SJSA1 (cell line): ENCODE data around the gene ZFAND2A. TPM values are rescaled to one million over a fixed set of nuclear protein-coding genes. Genes with fewer than 3 reads are reported as not detected.
A peak's percentile ranks its signal among the peaks of the same experiment; 100 is the strongest.

Source experiments
- DNase-seq, 2 experiments: peaks; one replicate each; pipeline ENCODE4 v3.0.0-alpha.2; 2015 to 2020; ENCODE audit warnings: low spot score in 2 of 2, low read depth in 1 of 2
- H3K27ac ChIP-seq: fragments of 250-450 bp; sonication (Bioruptor Pico); 2 replicates; pipeline ENCODE4 v1.5.1; 2020; ENCODE audit warnings: mild to moderate bottlenecking, moderate library complexity
- H3K27me3 ChIP-seq: fragments of 250-450 bp; sonication (Bioruptor Pico); replicated peaks from 2 replicates; pipeline ENCODE4 v1.5.1; 2020; ENCODE audit warnings: mild to moderate bottlenecking, moderate library complexity
- H3K36me3 ChIP-seq: fragments of 250-450 bp; sonication (Bioruptor Pico); 2 replicates; pipeline ENCODE4 v1.5.1; 2020; ENCODE audit warnings: mild to moderate bottlenecking
- H3K4me1 ChIP-seq: fragments of 250-450 bp; sonication (Bioruptor Pico); replicated peaks from 2 replicates; pipeline ENCODE4 v1.6.1; 2021; ENCODE audit warnings: mild to moderate bottlenecking
- H3K4me3 ChIP-seq: fragments of 250-450 bp; sonication (Bioruptor Pico); 2 replicates; pipeline ENCODE4 v1.5.1; 2020; ENCODE audit warnings: mild to moderate bottlenecking
- H3K9me3 ChIP-seq: fragments of 250-450 bp; sonication (Bioruptor Pico); replicated peaks from 2 replicates; pipeline ENCODE4 v1.5.1; 2020; ENCODE audit warnings: mild to moderate bottlenecking
- total RNA-seq: library from RNA; depleted of rRNA; stranded (reverse); fragments of >200 nt; shearing (Covaris generic); gene quantifications from 2 replicates; pipeline ENCODE4 v1.2.3, GENCODE V29; 2014

Gene ZFAND2A
- total RNA-seq, 1 experiment from 2014 or later = 28.5 TPM

- no peak overlapping the region for H3K4me3 ChIP-seq
- H3K36me3 ChIP-seq = no peaks in the 10 kb centered on the region; the same call in 1 of the 2 replicates
- DNase-seq = no peak
- no peaks in the 10 kb centered on the region for H3K9me3 ChIP-seq
- peaks cover under 1% of the 10 kb centered on the region for H3K4me1 ChIP-seq
- no peak overlapping the region for H3K27ac ChIP-seq
- no peaks in the 10 kb centered on the region for H3K27me3 ChIP-seq
Measured at GRCh38 chr7:1131471-1132265, 28.3 kb downstream of the ZFAND2A start.

- H3K27ac ChIP-seq = no peak overlapping the region
- H3K27me3 ChIP-seq = no peaks in the 10 kb centered on the region
- no peaks in the 10 kb centered on the region for H3K4me1 ChIP-seq
- H3K4me3 ChIP-seq = no peak overlapping the region
- no peak for DNase-seq
- no peaks in the 10 kb centered on the region; the same call in 1 of the 2 replicates for H3K36me3 ChIP-seq
- no peaks in the 10 kb centered on the region for H3K9me3 ChIP-seq
Measured at GRCh38 chr7:1130021-1130990, 29.7 kb downstream of the ZFAND2A start.

DNA sequence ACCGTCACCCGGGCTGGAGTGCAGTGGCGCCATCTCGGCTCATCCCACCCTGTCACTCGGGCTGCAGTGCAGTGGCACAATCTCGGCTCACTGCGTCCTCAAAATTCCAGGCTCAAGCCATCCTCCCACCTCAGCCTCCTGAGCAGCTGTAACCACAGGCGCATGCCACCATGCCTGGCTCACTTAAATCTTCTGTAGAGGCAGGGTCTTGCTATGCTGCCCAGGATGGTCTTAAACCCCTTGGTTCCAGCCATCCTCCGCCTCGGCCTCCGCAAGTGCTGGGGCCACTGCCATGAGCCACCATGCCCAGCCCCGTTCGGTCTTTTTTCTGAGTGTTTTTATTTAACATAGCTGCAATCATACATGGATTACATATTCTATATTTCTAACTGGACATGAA lies 30.6 kb downstream of the ZFAND2A start:
- no peaks in the 10 kb centered on the region for H3K4me1 ChIP-seq

DNA sequence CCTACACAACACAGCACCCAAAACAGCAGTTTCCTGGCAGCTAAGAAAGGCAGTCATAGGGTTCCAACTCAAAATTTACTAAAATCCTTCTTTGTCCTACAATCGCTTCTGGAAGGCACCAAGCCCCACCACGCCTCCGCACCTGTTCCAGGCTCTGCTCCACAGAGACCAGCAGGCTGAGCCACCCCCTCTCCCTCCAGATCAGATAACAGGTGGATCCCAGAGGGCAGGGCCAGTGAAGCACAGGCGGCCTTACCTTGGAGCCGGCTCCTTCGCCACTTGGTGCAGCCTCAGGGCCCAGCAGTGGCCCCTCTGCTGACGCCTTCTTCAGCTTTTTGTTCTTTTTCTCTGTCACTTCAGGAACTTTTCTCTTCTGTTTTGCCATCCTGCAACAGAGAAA lies 33.0 kb downstream of the ZFAND2A start:
- Histone ChIP-seq H3K4me1 (no peaks in the 10 kb centered on the region), H3K27ac (no peak overlapping the region), H3K27me3 (no peaks in the 10 kb centered on the region), H3K9me3 (no peaks in the 10 kb centered on the region), H3K4me3 (no peak overlapping the region), H3K36me3 (no peaks in the 10 kb centered on the region; the same call in 1 of the 2 replicates)
- DNase-seq = no peak

More for the DNA sequence above, 30.6 kb downstream of the ZFAND2A start:
- no peaks in the 10 kb centered on the region; the same call in 1 of the 2 replicates for H3K36me3 ChIP-seq
- no peak overlapping the region for H3K27ac ChIP-seq
- no peak for DNase-seq
- H3K9me3 ChIP-seq = no peaks in the 10 kb centered on the region
- no peaks in the 10 kb centered on the region for H3K27me3 ChIP-seq
- no peak overlapping the region for H3K4me3 ChIP-seq

- DNase-seq = peak in 1 of 2 experiments; percentile 33
- no peaks in the 10 kb centered on the region for H3K4me1 ChIP-seq
- H3K36me3 ChIP-seq = no peaks in the 10 kb centered on the region; the same call in 1 of the 2 replicates
- H3K27me3 ChIP-seq = no peaks in the 10 kb centered on the region
- H3K27ac ChIP-seq = no peak overlapping the region
- H3K4me3 ChIP-seq = no peak overlapping the region
- H3K9me3 ChIP-seq = no peaks in the 10 kb centered on the region
Measured at GRCh38 chr7:1125603-1125969, 34.4 kb downstream of the ZFAND2A start.

DNA sequence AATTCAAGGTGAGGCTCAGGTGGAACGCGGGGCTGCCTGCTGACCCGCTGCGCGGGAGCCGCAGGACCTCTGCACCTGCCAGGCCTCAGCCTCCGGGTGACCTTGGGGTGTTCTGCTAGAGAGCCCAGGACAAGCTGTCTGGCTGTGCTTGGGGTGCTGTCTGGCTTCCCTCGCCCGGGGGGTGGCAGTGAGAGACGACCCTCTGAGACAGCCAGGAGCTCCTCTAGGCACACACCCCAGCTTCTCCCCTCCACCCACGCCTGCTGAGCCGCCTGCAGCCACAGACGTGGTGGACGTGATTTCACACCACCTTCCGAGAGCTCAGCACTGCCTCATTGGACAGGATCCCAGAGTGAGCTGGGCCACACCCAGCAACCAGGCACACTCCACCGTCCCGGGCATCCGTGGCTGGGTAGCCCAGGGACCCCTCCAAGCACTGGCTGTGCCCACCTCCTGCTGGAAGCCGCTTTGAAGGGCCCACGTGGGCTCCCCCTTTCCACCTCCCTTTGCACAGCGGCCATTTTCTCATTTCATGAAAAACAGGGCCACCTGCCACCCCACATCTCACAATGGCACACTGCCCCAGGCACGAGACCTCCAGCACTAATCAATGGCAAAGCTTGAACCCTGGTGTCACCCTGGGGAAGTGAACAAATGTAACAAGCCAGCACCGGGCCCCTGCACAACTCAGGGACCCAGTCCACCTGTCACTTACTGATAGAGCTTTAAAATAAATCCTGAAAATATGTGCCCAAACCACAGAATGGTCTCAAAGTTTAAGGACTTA lies 35.0 kb downstream of the ZFAND2A start:
- no peak overlapping the region for H3K27ac ChIP-seq
- H3K27me3 ChIP-seq = no peaks in the 10 kb centered on the region
- no peaks in the 10 kb centered on the region; the same call in 1 of the 2 replicates for H3K36me3 ChIP-seq
- peak in 1 of 2 experiments; percentile 34 for DNase-seq
- no peaks in the 10 kb centered on the region for H3K9me3 ChIP-seq
- H3K4me3 ChIP-seq = no peak overlapping the region
- no peaks in the 10 kb centered on the region for H3K4me1 ChIP-seq

DNA sequence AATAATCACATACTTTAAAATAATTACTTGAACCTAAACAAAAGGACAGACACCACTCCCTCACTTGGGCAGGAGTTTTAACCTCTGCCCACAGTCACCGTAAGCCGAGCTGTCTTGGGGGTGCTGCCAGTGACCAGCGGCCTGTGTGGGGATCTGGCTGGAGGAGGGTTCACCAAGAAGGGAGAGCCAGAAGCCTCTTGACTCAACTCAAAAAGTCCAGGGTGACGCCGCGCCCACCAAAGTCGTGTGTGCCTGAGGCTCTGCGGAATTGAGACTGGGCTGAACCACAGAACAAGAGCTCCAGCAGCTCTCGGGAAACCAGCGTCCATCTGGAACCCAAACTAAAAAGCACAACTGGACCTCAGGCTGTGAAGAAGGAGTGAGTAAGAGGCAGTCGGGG lies 35.8 kb downstream of the ZFAND2A start:
- H3K27ac ChIP-seq = no peak overlapping the region
- peak in 1 of 2 experiments; percentile 28 for DNase-seq
- H3K4me3 ChIP-seq = no peak overlapping the region
- no peaks in the 10 kb centered on the region; the same call in 1 of the 2 replicates for H3K36me3 ChIP-seq
- no peaks in the 10 kb centered on the region for H3K4me1 ChIP-seq
- H3K27me3 ChIP-seq = no peaks in the 10 kb centered on the region
- no peaks in the 10 kb centered on the region for H3K9me3 ChIP-seq

DNA sequence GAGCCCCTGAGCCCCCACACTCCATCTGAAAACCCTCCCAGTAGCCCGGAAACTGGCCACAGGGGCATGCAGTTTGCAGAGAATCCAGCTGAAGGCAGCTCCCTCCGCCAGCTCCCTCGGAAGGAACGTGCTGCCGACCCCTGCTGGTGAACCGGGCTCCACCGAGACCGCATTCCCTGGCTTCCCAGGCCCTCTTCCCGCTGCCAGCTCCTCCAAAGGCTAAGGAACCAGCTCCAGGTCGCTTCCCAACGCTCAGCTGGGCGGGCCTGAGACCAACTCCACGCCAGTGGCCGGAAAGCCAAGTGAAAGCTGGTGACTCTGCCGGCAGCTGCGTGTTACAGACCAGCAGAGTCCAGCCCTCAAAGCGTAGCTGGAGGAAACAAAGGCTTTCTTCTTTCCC lies 36.3 kb downstream of the ZFAND2A start:
- H3K9me3 ChIP-seq = no peaks in the 10 kb centered on the region
- H3K36me3 ChIP-seq = no peaks in the 10 kb centered on the region; the same call in 1 of the 2 replicates
- H3K4me1 ChIP-seq = no peaks in the 10 kb centered on the region
- H3K27me3 ChIP-seq = no peaks in the 10 kb centered on the region
- H3K27ac ChIP-seq = no peak overlapping the region
- no peak overlapping the region for H3K4me3 ChIP-seq
- peak in 1 of 2 experiments; percentile 37 for DNase-seq

- Histone ChIP-seq H3K4me3 (no peak overlapping the region), H3K9me3 (no peaks in the 10 kb centered on the region), H3K36me3 (no peaks in the 10 kb centered on the region; the same call in 1 of the 2 replicates), H3K27me3 (no peaks in the 10 kb centered on the region), H3K4me1 (no peaks in the 10 kb centered on the region), H3K27ac (no peak overlapping the region)
- peak in 1 of 2 experiments; percentile 39 for DNase-seq
Measured at GRCh38 chr7:1122832-1123501, 37.0 kb downstream of the ZFAND2A start.

DNA sequence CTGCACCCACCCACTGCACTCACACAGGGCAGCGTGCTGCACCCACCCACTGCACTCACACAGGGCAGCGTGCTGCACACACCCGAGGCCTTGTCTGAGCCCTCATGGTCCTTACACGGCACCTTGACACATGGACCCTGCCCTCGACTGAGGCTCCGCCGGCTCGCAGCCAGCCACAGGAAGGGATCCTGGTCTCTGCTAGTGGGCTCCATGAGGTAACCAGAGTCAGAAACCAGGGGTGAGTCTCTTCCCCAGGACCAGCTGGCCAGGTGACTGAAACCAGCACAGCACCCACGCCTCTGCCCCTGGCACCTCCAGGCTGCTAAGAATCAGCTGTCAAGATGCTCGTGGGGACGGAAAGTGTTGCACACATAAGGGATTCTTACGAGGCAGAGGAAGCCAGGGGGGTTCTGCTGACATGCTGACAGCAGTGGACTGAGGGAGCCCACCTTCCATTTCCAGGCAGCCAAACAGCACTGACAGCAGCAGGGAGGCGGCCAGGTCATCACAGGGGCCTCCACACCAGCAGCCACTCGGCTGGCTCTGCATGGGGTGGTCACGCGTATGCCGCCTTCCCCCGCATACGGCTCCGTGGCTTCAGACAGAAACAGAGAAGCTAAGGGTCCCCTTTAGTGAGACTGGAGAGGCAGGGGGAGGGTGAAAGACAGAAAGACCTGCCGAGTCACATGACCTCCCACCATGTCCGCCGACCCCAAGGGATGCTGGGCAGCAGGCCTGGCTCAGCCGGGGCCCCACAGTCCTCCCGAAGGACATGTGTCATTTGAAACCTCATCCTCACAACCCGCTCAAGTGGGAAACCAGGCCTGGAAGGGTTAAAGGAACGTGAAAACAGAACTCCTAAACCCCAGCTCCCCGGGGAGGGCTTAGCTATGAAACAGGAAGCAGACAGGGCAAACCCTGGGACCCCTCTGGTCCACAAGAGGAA lies 37.8 kb downstream of the ZFAND2A start:
- peak in 1 of 2 experiments; percentile 37 for DNase-seq
- H3K36me3 ChIP-seq = no peaks in the 10 kb centered on the region; the same call in 1 of the 2 replicates
- no peaks in the 10 kb centered on the region for H3K9me3 ChIP-seq
- H3K27ac ChIP-seq = no peak overlapping the region
- no peaks in the 10 kb centered on the region for H3K4me1 ChIP-seq
- H3K4me3 ChIP-seq = no peak overlapping the region
- no peaks in the 10 kb centered on the region for H3K27me3 ChIP-seq

DNA sequence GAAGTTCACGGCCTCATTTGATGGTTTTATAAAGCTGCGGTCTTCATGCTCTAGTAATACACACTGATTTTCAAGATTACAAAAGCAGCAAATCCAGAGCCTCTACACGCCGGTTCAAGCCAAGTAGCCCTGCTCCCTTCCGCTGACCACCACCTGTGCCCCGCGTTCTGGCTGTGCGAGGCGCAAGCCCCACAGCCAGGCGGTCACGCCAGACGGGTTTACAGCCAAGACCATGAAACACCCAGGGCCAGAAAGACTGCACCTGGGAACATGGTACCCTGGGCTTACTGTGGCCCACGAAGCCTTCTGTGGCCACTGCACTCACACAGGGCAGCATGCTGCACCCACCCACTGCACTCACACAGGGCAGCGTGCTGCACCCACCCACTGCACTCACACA lies 38.5 kb downstream of the ZFAND2A start:
- no peaks in the 10 kb centered on the region for H3K4me1 ChIP-seq
- H3K4me3 ChIP-seq = no peak overlapping the region
- no peaks in the 10 kb centered on the region; the same call in 1 of the 2 replicates for H3K36me3 ChIP-seq
- H3K27ac ChIP-seq = no peak overlapping the region
- H3K27me3 ChIP-seq = no peaks in the 10 kb centered on the region
- no peaks in the 10 kb centered on the region for H3K9me3 ChIP-seq
- peak in 1 of 2 experiments; percentile 37 for DNase-seq

DNA sequence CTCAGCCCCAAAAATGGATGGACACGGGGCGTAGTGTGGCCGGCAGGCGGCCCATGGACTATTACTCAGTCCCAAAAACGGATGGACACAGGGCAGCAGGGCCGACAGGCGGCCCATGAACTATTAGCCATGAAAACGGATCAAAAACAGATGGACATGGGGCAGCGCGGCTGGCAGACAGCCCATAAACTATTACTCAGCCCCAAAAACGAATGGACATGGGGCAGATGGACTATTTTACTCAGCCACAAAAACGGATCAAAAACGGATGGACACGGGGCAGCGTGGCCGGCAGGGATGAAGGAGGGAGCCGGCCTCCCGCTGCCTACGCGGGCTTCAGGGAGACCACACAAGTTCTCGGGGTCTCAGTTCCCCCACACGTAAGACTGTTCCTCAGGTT lies 39.2 kb downstream of the ZFAND2A start:
- peak in 1 of 2 experiments; percentile 22 for DNase-seq
- Histone ChIP-seq H3K27me3 (no peaks in the 10 kb centered on the region), H3K9me3 (no peaks in the 10 kb centered on the region), H3K27ac (no peak overlapping the region), H3K36me3 (no peaks in the 10 kb centered on the region), H3K4me3 (no peak overlapping the region), H3K4me1 (no peaks in the 10 kb centered on the region)
